IMR-90 (cell line): Measurements from ENCODE around the gene MYOM1. TPM values are rescaled to one million over a fixed set of nuclear protein-coding genes. Genes with fewer than 3 reads are reported as not detected.

Source experiments
- ATAC-seq: fragments of 200-7000 bp; cut with Tn5 transposase; 2 replicates; pipeline ENCODE4 v1.9.1; 2020; ENCODE audit warnings: low read depth, mild to moderate bottlenecking, moderate library complexity
- BruUV-seq: library from RNA; stranded (reverse); fragments of 400-500 nt; replicated peaks from 2 replicates; lab custom pipeline; 2021; lab: Mats Ljungman, UMichigan
- CTCF ChIA-PET: fragments of 300-600 bp; formaldehyde crosslinking; extraction: SDS; loops from one replicate; lab custom pipeline; 2021; ENCODE audit warnings: antibody characterized with exemption; lab: Yijun Ruan, JAX
- POLR2A ChIA-PET: fragments of 300-600 bp; sonication (Branson Sonifier 250); formaldehyde crosslinking; loops from one replicate; lab custom pipeline; 2022; ENCODE audit warnings: antibody characterized with exemption; ENCODE audit not compliant: unreplicated experiment; lab: Charles Lee
- DNase-seq: peaks from one replicate; pipeline ENCODE4 v3.0.0; 2013
- H2AFZ ChIP-seq: replicated peaks from 2 replicates; pipeline ENCODE3; 2013; ENCODE audit warnings: low read length, mild to moderate bottlenecking; ENCODE audit not compliant: poor library complexity
- H2AK5ac ChIP-seq: 2 replicates; pipeline ENCODE4 v1.6.1; 2013; ENCODE audit warnings: low read depth, low read length, inconsistent platforms
- H2AK9ac ChIP-seq: replicated peaks from 2 replicates; pipeline ENCODE3; 2013; ENCODE audit warnings: mild to moderate bottlenecking, low read depth, low read length, moderate library complexity; ENCODE audit not compliant: poor library complexity
- H2BK120ac ChIP-seq: 2 replicates; pipeline ENCODE4 v1.6.1; 2013; ENCODE audit warnings: low read depth, low read length, inconsistent platforms
- H2BK15ac ChIP-seq: 3 replicates; pipeline ENCODE4 v1.6.1; 2013; ENCODE audit warnings: low read depth, low read length, inconsistent platforms
- H2BK20ac ChIP-seq: 2 replicates; pipeline ENCODE4 v1.6.1; 2013; ENCODE audit warnings: low read depth, mild to moderate bottlenecking, inconsistent platforms, low read length, moderate library complexity
- H2BK5ac ChIP-seq: 2 replicates; pipeline ENCODE4 v1.6.1; 2013; ENCODE audit warnings: mild to moderate bottlenecking, low read depth, low read length, inconsistent platforms; ENCODE audit not compliant: poor library complexity, severe bottlenecking
- H3K14ac ChIP-seq: replicated peaks from 2 replicates; pipeline ENCODE4 v1.6.1; 2013; ENCODE audit warnings: low read depth, low read length, inconsistent platforms
- H3K18ac ChIP-seq: 2 replicates; pipeline ENCODE4 v1.6.1; 2013; ENCODE audit warnings: low read depth, low read length, control low read depth
- H3K23ac ChIP-seq: 2 replicates; pipeline ENCODE4 v1.6.1; 2013; ENCODE audit warnings: low read depth, low read length, inconsistent platforms
- H3K27ac ChIP-seq: 2 replicates; pipeline ENCODE4 v1.5.1; 2013; ENCODE audit warnings: mild to moderate bottlenecking, control low read depth, low read length; ENCODE audit not compliant: insufficient read depth
- H3K27me3 ChIP-seq: 2 replicates; pipeline ENCODE4 v1.6.1; 2013; ENCODE audit warnings: low read length; ENCODE audit not compliant: control insufficient read depth, insufficient read depth
- H3K36me3 ChIP-seq: 2 replicates; pipeline ENCODE4 v1.6.1; 2013; ENCODE audit warnings: low read length, mixed read lengths; ENCODE audit not compliant: control insufficient read depth, insufficient read depth
- H3K4ac ChIP-seq: 2 replicates; pipeline ENCODE4 v1.6.1; 2013; ENCODE audit warnings: low read depth, low read length, inconsistent platforms
- H3K4me1 ChIP-seq: 2 replicates; pipeline ENCODE4 v1.6.1; 2013; ENCODE audit warnings: low read length, mixed read lengths; ENCODE audit not compliant: control insufficient read depth, insufficient read depth
- H3K4me2 ChIP-seq: 2 replicates; pipeline ENCODE4 v1.6.1; 2013; ENCODE audit warnings: low read depth, mild to moderate bottlenecking, control low read depth, low read length, moderate library complexity
- H3K4me3 ChIP-seq: 2 replicates; pipeline ENCODE4 v1.5.1; 2013; ENCODE audit warnings: low read depth, mild to moderate bottlenecking, control low read depth, low read length, moderate library complexity; ENCODE audit not compliant: insufficient read depth
- H3K56ac ChIP-seq: 2 replicates; pipeline ENCODE4 v1.6.1; 2013; ENCODE audit warnings: low read length, inconsistent platforms; ENCODE audit not compliant: insufficient read depth; ENCODE audit errors: extremely low read depth
- H3K79me1 ChIP-seq, 2 experiments: 2 replicates each; pipeline ENCODE4 v1.6.1; 2013; ENCODE audit warnings: low read length in 2 of 2, inconsistent platforms in 1 of 2, low read depth in 1 of 2
- H3K9ac ChIP-seq: 2 replicates; pipeline ENCODE4 v1.6.1; 2013; ENCODE audit warnings: low read depth, low read length, control low read depth
- H3K9me1 ChIP-seq: 2 replicates; pipeline ENCODE4 v1.6.1; 2013; ENCODE audit warnings: low read length, inconsistent platforms; ENCODE audit not compliant: insufficient read depth
- H3K9me3 ChIP-seq: 2 replicates; pipeline ENCODE4 v1.6.1; 2013; ENCODE audit warnings: low read length; ENCODE audit not compliant: control insufficient read depth, insufficient read depth
- H4K20me1 ChIP-seq: 2 replicates; pipeline ENCODE4 v1.6.1; 2013; ENCODE audit warnings: low read length, inconsistent platforms; ENCODE audit not compliant: insufficient read depth
- H4K5ac ChIP-seq: 2 replicates; pipeline ENCODE4 v1.6.1; 2013; ENCODE audit warnings: mild to moderate bottlenecking, low read depth, low read length, control low read depth
- H4K8ac ChIP-seq, 2 experiments: 2 replicates each; pipeline ENCODE4 v1.6.1; 2013; ENCODE audit warnings: low read depth in 2 of 2, low read length in 2 of 2, control low read depth in 1 of 2, inconsistent platforms in 1 of 2
- H4K91ac ChIP-seq: 2 replicates; pipeline ENCODE4 v1.6.1; 2013; ENCODE audit warnings: low read depth, low read length, inconsistent platforms; ENCODE audit not compliant: insufficient read depth
- BHLHE40 ChIP-seq: fragments of 150-350 bp; IDR thresholded peaks from 2 replicates; pipeline ENCODE4 v1.6.1; 2016; ENCODE audit warnings: mild to moderate bottlenecking, low read depth, low read length
- CEBPB ChIP-seq: IDR thresholded peaks from 2 replicates; pipeline ENCODE4 v1.6.1; 2012; ENCODE audit warnings: low read depth, low read length, improper control_type of control experiment
- ELK1 ChIP-seq: fragments of 150-350 bp; IDR thresholded peaks from 2 replicates; pipeline ENCODE4 v1.6.1; 2016; ENCODE audit warnings: low read depth, mild to moderate bottlenecking, low read length, moderate library complexity, borderline replicate concordance
- FOS ChIP-seq: fragments of 150-350 bp; IDR thresholded peaks from 2 replicates; pipeline ENCODE4 v1.6.1; 2016; ENCODE audit warnings: low read depth, low read length
- MAZ ChIP-seq: IDR thresholded peaks from 2 replicates; pipeline ENCODE4 v1.6.1; 2012; ENCODE audit warnings: low read depth, mild to moderate bottlenecking, low read length, improper control_type of control experiment, moderate library complexity, borderline replicate concordance
- POLR2A ChIP-seq: IDR thresholded peaks from 2 replicates; pipeline ENCODE4 v1.6.1; 2012; ENCODE audit warnings: mild to moderate bottlenecking, low read depth, low read length
- RAD21 ChIP-seq: IDR thresholded peaks from 2 replicates; pipeline ENCODE4 v1.6.1; 2012; ENCODE audit warnings: low read length, improper control_type of control experiment
- RCOR1 ChIP-seq: IDR thresholded peaks from 2 replicates; pipeline ENCODE4 v1.6.1; 2012; ENCODE audit warnings: mild to moderate bottlenecking, low read length, improper control_type of control experiment; ENCODE audit not compliant: insufficient replicate concordance
- RFX5 ChIP-seq: IDR thresholded peaks from 2 replicates; pipeline ENCODE4 v1.8.0; 2012; ENCODE audit warnings: low read depth, mild to moderate bottlenecking, low read length, moderate library complexity
- SMC3 ChIP-seq: fragments of 150-350 bp; IDR thresholded peaks from 2 replicates; pipeline ENCODE4 v1.6.1; 2016; ENCODE audit warnings: low read depth, mild to moderate bottlenecking, antibody characterized with exemption, low read length, moderate library complexity
- USF2 ChIP-seq: fragments of 150-350 bp; IDR thresholded peaks from 2 replicates; pipeline ENCODE4 v1.6.1; 2017; ENCODE audit warnings: mild to moderate bottlenecking, antibody characterized with exemption, low read length, low read depth
- WGBS, 2 experiments: methylation state at CpG; one replicate each; pipeline versions ENCODE4 v1.1.5 to v1.1.7; 2013; ENCODE audit warnings: missing lambda C conversion rate in 2 of 2; ENCODE audit not compliant: insufficient read length in 1 of 2; ENCODE audit errors: extremely low coverage in 2 of 2; 5-methylcytosine and 5-hydroxymethylcytosine counted together
- dilution Hi-C: fragments of 300-500 bp; cut with HindIII; formaldehyde crosslinking; loops from one replicate; pipeline ENCODE4 v1.14.3; 2018; ENCODE audit warnings: low sequenced_read_pairs; ENCODE audit not compliant: unreplicated experiment
- in situ Hi-C: fragments of 300-500 bp; cut with MboI; formaldehyde crosslinking; loops from 3 replicates; pipeline ENCODE4 v1.14.3; 2019; ENCODE audit warnings: low sequenced_read_pairs, inconsistent platforms, mixed read lengths
- intact Hi-C: fragments of 100-400 bp; cut with micrococcal nuclease; formaldehyde crosslinking; loops from 2 replicates; pipeline ENCODE4 v1.10.0; 2022
- polyA plus RNA-seq, 3 experiments: library from polyadenylated mRNA; depleted of rRNA; stranded (reverse); fragments of >200 nt; gene quantifications; 2 replicates each; pipeline ENCODE4 v1.2.3, GENCODE V29; 2012; ENCODE audit warnings: low replicate concordance in 1 of 3
- total RNA-seq: library from RNA; depleted of rRNA; stranded (reverse); fragments of >200 nt; gene quantifications from 2 replicates; pipeline ENCODE4 v1.2.3, GENCODE V29; 2012

The MYOM1 gene
- total and polyA plus RNA-seq, 2 of the 4 experiments (the other 2 are of a cell fraction) = under 0.01 to 0.10 TPM

- no peak for ATAC-seq
These were observed 105.7 kb downstream of the MYOM1 start for GRCh38 chr18:3114026-3114425.

More at GRCh38 chr18:3114026-3114425, 105.7 kb downstream of the MYOM1 start:
- no peak overlapping the region for H2BK120ac ChIP-seq
- no peak overlapping the region for H3K4ac ChIP-seq
- H2BK15ac ChIP-seq = no peak overlapping the region
- no peak overlapping the region for H3K27ac ChIP-seq
- H3K14ac ChIP-seq = no peak overlapping the region
- H3K9me3 ChIP-seq = no peaks in the 10 kb centered on the region
- ChIA-PET CTCF (interaction anchor here (0.6 kb wide), 1 partner anchor 21 kb away, joined by 3 read pairs; no protein-coding TSS in a partner anchor), POLR2A (interaction anchor here (0.6 kb wide), 1 partner anchor 19 kb away, joined by 5 read pairs; no protein-coding TSS in a partner anchor)
- H2BK5ac ChIP-seq = no peak overlapping the region
- peaks cover 12% of the 10 kb centered on the region for H3K27me3 ChIP-seq
- no peak overlapping the region for H2AK5ac ChIP-seq
- WGBS, 2 experiments = no CpG with 5 or more reads among the region's 8 CpGs
- TF ChIP-seq FOS (no peak), BHLHE40 (no peak), USF2 (no peak), POLR2A (no peak), RFX5 (no peak), ELK1 (no peak), MAZ (no peak), RCOR1 (no peak), RAD21 (no peak), CEBPB (no peak), SMC3 (no peak)
- in situ Hi-C loops (no loop called here), dilution Hi-C loops (no loop called here), intact Hi-C loops (no loop called here)
- H3K23ac ChIP-seq = no peak overlapping the region
- H3K36me3 ChIP-seq = no peaks in the 10 kb centered on the region
- no peak overlapping the region for H2AK9ac ChIP-seq
- H4K91ac ChIP-seq = no peak overlapping the region
- H2BK20ac ChIP-seq = no peak overlapping the region
- no peak overlapping the region for H4K8ac ChIP-seq
- no TSS peak for BruUV-seq
- H3K9me1 ChIP-seq = no peaks in the 10 kb centered on the region
- H3K4me1 ChIP-seq = no peaks in the 10 kb centered on the region
- no peaks in the 10 kb centered on the region for H3K79me1 ChIP-seq
- no peak overlapping the region for H3K4me3 ChIP-seq
- H4K20me1 ChIP-seq = no peaks in the 10 kb centered on the region
- no peak overlapping the region for H3K56ac ChIP-seq
- no peak overlapping the region for H3K9ac ChIP-seq
- H4K5ac ChIP-seq = no peak overlapping the region
- H3K4me2 ChIP-seq = no peak overlapping the region
- no peak overlapping the region for H2AFZ ChIP-seq
- H3K18ac ChIP-seq = no peak overlapping the region
- DNase-seq = no peak
